B cell (primary cell): Measurements from ENCODE around the gene HOXD8. TPM values are rescaled to one million over a fixed set of nuclear protein-coding genes. Genes with fewer than 3 reads are reported as not detected.

Source experiments
- ATAC-seq: fragments of 200-7000 bp; cut with Tn5 transposase; one replicate; pipeline ENCODE4 v1.10.0; 2021; ENCODE audit warnings: low read depth, mild to moderate bottlenecking, moderate number of reproducible peaks, moderate library complexity
- CTCF ChIA-PET: fragments of 350-600 bp; sonication (Branson Sonifier 250); formaldehyde crosslinking; loops from one replicate; lab custom pipeline; 2021; ENCODE audit warnings: antibody characterized with exemption, inconsistent platforms; lab: Charles Lee
- POLR2A ChIA-PET: fragments of 350-600 bp; sonication (Branson Sonifier 250); formaldehyde crosslinking; loops from one replicate; lab custom pipeline; 2021; ENCODE audit warnings: antibody characterized with exemption; lab: Charles Lee
- DNase-seq: peaks from one replicate; pipeline ENCODE4 v3.0.0; 2013
- H2AFZ ChIP-seq: 2 replicates; pipeline ENCODE4 v1.6.1; 2012; ENCODE audit warnings: mild to moderate bottlenecking, low read depth, low read length; ENCODE audit not compliant: insufficient read depth, poor library complexity, severe bottlenecking
- H3K27ac ChIP-seq, 2 donors: 1 replicate in 1 of 2; 2 replicates in 1 of 2; pipeline ENCODE4 v1.5.1; 2012 to 2013; ENCODE audit warnings: low read length in 2 of 2, mild to moderate bottlenecking in 2 of 2, moderate library complexity in 1 of 2
- H3K27me3 ChIP-seq, 4 experiments: fragments of 200-600 bp in 1 of 4; sonication (generic) in 1 of 4; replicated peaks in 1 of 4; 1 replicate in 2 of 4; 2 replicates in 2 of 4; pipeline versions ENCODE4 v1.6.1 to v1.7.0; 2013 to 2016; ENCODE audit warnings: low read length in 3 of 4, mild to moderate bottlenecking in 2 of 4, mixed read lengths in 1 of 4, moderate library complexity in 1 of 4; ENCODE audit not compliant: insufficient read depth in 4 of 4, control insufficient read depth in 3 of 4; ENCODE audit errors: control extremely low read depth in 1 of 4
- H3K36me3 ChIP-seq, 2 experiments: replicated peaks in 1 of 2; 1 replicate in 1 of 2; 2 replicates in 1 of 2; pipeline versions ENCODE4 v1.6.1 to v1.7.1; 2013; ENCODE audit warnings: low read length in 1 of 2; ENCODE audit not compliant: insufficient read depth in 2 of 2, control insufficient read depth in 1 of 2; ENCODE audit errors: control extremely low read depth in 1 of 2, extremely low read depth in 1 of 2
- H3K4me1 ChIP-seq, 2 donors: fragments of 200-600 bp in 1 of 2; sonication (generic) in 1 of 2; 1 replicate in 1 of 2; 2 replicates in 1 of 2; pipeline versions ENCODE4 v1.5.1 to v1.6.1; 2013 to 2017; ENCODE audit warnings: low read length in 2 of 2; ENCODE audit not compliant: control insufficient read depth in 2 of 2, insufficient read depth in 2 of 2
- H3K4me2 ChIP-seq: replicated peaks from 2 replicates; pipeline ENCODE3; 2012; ENCODE audit warnings: mild to moderate bottlenecking, low read depth, low read length; ENCODE audit not compliant: poor library complexity, severe bottlenecking
- H3K4me3 ChIP-seq, 5 experiments: fragments of 200-600 bp in 1 of 5; sonication (generic) in 1 of 5; 1 replicate in 3 of 5; 2 replicates in 2 of 5; pipeline versions ENCODE4 v1.5.1 to v1.7.0; 2011 to 2016; ENCODE audit warnings: low read length in 4 of 5, mild to moderate bottlenecking in 4 of 5, low read depth in 2 of 5, control low read depth in 1 of 5, moderate library complexity in 1 of 5; ENCODE audit not compliant: insufficient read depth in 1 of 5; ENCODE audit errors: control extremely low read depth in 1 of 5, extremely low read depth in 1 of 5
- H3K79me2 ChIP-seq: fragments of 200-600 bp; sonication (generic); one replicate; pipeline ENCODE4 v1.6.0; 2016; ENCODE audit warnings: low read length; ENCODE audit not compliant: control insufficient read depth, insufficient read depth
- H3K9ac ChIP-seq: fragments of 200-600 bp; sonication (generic); 2 replicates; pipeline ENCODE4 v1.6.1; 2017; ENCODE audit warnings: mild to moderate bottlenecking, low read length, moderate library complexity
- H3K9me3 ChIP-seq, 3 donors: one replicate each; pipeline versions ENCODE4 v1.6.1 to v1.7.1; 2013; ENCODE audit warnings: low read length in 2 of 3; ENCODE audit not compliant: control insufficient read depth in 2 of 3, insufficient read depth in 1 of 3; ENCODE audit errors: control extremely low read depth in 1 of 3
- H4K20me1 ChIP-seq: 2 replicates; pipeline ENCODE4 v1.6.0; 2012; ENCODE audit warnings: mild to moderate bottlenecking, low read length; ENCODE audit not compliant: insufficient read depth, control insufficient read depth, poor library complexity, severe bottlenecking
- H3K27ac Mint-ChIP-seq: one replicate; pipeline ENCODE4 v1.8.0; 2021; ENCODE audit warnings: mixed read lengths
- H3K27me3 Mint-ChIP-seq: one replicate; pipeline ENCODE4 v1.8.0; 2021; ENCODE audit warnings: mixed read lengths
- H3K4me1 Mint-ChIP-seq: one replicate; pipeline ENCODE4 v1.8.0; 2021; ENCODE audit warnings: mixed read lengths
- H3K4me3 Mint-ChIP-seq: one replicate; pipeline ENCODE4 v1.8.0; 2021; ENCODE audit warnings: mixed read lengths
- H3K9me3 Mint-ChIP-seq: one replicate; pipeline ENCODE4 v1.8.0; 2022; ENCODE audit warnings: mixed read lengths; ENCODE audit not compliant: insufficient read depth
- CTCF ChIP-seq: fragments of 200-600 bp; IDR thresholded peaks from one replicate; pipeline ENCODE4 v1.8.0; 2022; ENCODE audit warnings: antibody characterized with exemption, mild to moderate bottlenecking
- EZH2 ChIP-seq: IDR thresholded peaks from 2 replicates; pipeline ENCODE4 v1.6.1; 2012; ENCODE audit warnings: borderline replicate concordance, low read depth, mild to moderate bottlenecking, moderate library complexity, low read length; ENCODE audit not compliant: insufficient read depth, poor library complexity, severe bottlenecking
- WGBS: methylation state at CpG from one replicate; pipeline ENCODE4 v1.1.5; 2013; ENCODE audit warnings: missing lambda C conversion rate; ENCODE audit not compliant: insufficient coverage; 5-methylcytosine and 5-hydroxymethylcytosine counted together
- intact Hi-C: fragments of 100-400 bp; cut with micrococcal nuclease; formaldehyde crosslinking; loops from one replicate; pipeline ENCODE4 v1.10.0; 2022
- polyA plus RNA-seq: library from polyadenylated mRNA; depleted of rRNA; stranded (reverse); fragments of >200 nt; gene quantifications from 2 replicates; pipeline ENCODE4 v1.2.3, GENCODE V29; 2012
- total RNA-seq, 2 donors: library from RNA; stranded (reverse); fragments of 120-200 nt in 1 of 2; gene quantifications; 1 replicate in 1 of 2; 2 replicates in 1 of 2; pipeline versions ENCODE4 v1.2.3 to v1.2.4, GENCODE V29; 2013 to 2022

Gene HOXD8
- total and polyA plus RNA-seq, 2 donors (not counting 1 experiment from before 2014, with no cell fraction given) = not detected

- Histone ChIP-seq H3K4me2 (peak overlapping the region; percentile 69), H3K4me3 (peak overlapping the region; percentile 4 to 42 (median 17)), H3K4me1 (peaks cover 24 to 38% of the 10 kb centered on the region in 2 donors), H3K79me2 (no peaks in the 10 kb centered on the region), H2AFZ (peak overlapping the region; percentile 57), H4K20me1 (no peaks in the 10 kb centered on the region), H3K27ac (no peak overlapping the region), H3K27me3 (peaks cover 0 to 89% (median 73%) of the 10 kb centered on the region in 4 experiments), H3K9me3 (peaks cover 0 to 47% (median 6%) of the 10 kb centered on the region in 3 donors), H3K36me3 (no peaks in the 10 kb centered on the region), H3K9ac (peak overlapping the region; percentile 9)
- ChIA-PET CTCF (interaction anchor here (0.6 to 4.7 kb wide), 16 partner anchors 11 to 1402 kb away, joined by 3 to 72 read pairs (median 4); partner anchors contain the start of genes EVX2 and HOXD3), POLR2A (no interaction called here)
- Mint-ChIP-seq H3K27me3 (peaks cover 74% of the 10 kb centered on the region), H3K27ac (peak overlapping the region; percentile 6), H3K9me3 (no peaks in the 10 kb centered on the region), H3K4me1 (peaks cover 24% of the 10 kb centered on the region), H3K4me3 (peak overlapping the region; percentile 75)
- TF ChIP-seq CTCF (peak; percentile 76), EZH2 (no peak)
- ATAC-seq = peak; percentile 65
- DNase-seq = peak; percentile 71
- intact Hi-C loops = loop anchor here (10.0 kb wide), 1 partner anchor 1762 kb away; the partner anchor contains the start of gene SP9
- 4% methylated on average over 38 of the region's 45 CpGs for WGBS
Measured at GRCh38 chr2:176096986-176097819, 32.3 kb upstream of the HOXD8 start.
